Suppressor macrophage treated with lipopolysaccharide for 1 hour (primary cell): ENCODE measurements around the gene ALDH16A1.
A peak's percentile ranks its signal among the peaks of the same experiment; 100 is the strongest.
"Not testable (repeated sequence)": the region's sequence is repeated elsewhere in the genome, so short reads cannot be mapped to it uniquely, and the experiment has no call there.

Source experiments
- DNase-seq, 3 donors: peaks; one replicate each; pipeline ENCODE4 v3.0.0-alpha.2; 2020 to 2022

ALDH16A1 gene

DNA sequence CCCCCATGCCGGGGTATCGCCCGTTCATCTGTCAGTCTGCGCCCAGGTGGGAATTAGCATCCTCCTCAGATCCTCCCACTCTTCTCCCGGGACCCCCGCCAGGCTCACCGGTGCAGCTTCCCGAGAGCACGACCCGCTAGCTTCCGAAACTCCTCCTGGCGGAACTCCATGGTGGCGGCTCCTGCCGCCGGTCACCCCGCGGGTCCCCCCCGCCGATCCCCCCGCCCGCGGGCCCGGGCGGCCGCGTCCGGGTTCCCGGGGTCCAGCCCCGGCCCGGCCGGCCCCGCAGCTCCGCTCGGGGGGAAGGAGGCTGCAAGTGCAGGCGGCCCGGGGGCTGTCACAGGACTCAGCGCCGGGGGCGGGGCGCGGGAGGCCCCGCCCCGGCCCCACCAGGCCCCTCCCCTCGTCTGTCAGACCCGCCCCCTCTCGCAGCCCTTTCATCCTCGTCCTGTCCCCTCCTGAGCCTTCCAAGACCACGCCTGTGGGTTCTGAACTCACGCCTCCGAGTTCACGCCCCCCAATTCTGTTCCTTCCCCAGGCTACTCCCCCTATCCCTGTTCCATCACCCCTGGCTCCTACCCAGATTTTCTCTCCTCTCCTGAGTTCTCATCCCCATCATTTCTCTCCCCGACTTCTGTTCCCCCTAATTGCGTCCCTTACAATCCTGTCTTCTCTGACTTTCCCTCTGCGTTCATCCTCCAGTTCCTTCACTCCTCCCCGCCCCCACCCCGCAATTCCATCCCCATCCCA, 11.6 kb upstream of the ALDH16A1 start, which contains the start of gene SLC17A7:
Gene SLC17A7, minus strand, starts transcription at position 318 of the 750 bp plus-strand sequence. Its CDS starts 148 bp downstream, at position 170.
- DNase-seq = peak; percentile 43 to 80 (median 60)

DNA sequence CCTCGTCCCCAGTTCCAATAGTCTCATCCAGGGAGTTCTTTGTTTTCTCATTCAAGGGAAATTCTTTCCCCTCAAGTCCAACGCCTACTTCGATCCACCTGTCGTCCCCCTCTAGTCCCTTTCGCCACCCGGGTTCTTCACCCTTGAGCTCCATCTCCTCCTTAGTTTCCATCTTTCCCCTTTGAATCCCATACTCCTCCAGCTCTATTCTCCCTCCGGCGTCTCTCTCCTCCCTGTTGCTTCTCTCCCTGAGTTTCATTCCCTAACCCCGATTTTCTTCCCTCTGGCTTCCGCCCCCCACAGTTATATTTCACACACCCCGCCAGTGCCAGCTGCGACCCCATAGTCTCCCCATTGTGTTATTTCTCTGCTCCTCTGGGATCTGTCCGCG, 11.1 kb upstream of the ALDH16A1 start:
- no peak for DNase-seq

DNA sequence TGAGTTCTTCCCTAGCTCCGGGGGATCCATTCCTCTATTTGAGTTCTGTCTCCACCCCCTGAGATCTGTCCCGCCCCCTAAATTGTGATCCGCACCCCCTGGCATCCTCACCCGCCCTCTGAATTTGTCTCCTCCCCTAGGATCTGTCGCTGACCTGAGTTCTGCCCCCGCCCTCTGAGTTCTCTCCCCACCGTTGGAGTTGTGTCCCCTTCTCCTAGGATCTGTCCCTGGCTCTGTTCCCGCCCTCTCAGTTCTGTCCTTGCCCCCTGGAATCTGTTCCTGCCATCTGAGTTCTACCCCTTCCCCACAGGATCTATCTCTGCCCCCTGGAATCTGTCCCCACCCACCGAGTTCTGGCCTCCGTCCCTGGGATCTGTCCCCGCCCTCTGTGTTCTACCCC, 10.7 kb upstream of the ALDH16A1 start:
- peak; percentile 18 to 48 (median 35) for DNase-seq

DNA sequence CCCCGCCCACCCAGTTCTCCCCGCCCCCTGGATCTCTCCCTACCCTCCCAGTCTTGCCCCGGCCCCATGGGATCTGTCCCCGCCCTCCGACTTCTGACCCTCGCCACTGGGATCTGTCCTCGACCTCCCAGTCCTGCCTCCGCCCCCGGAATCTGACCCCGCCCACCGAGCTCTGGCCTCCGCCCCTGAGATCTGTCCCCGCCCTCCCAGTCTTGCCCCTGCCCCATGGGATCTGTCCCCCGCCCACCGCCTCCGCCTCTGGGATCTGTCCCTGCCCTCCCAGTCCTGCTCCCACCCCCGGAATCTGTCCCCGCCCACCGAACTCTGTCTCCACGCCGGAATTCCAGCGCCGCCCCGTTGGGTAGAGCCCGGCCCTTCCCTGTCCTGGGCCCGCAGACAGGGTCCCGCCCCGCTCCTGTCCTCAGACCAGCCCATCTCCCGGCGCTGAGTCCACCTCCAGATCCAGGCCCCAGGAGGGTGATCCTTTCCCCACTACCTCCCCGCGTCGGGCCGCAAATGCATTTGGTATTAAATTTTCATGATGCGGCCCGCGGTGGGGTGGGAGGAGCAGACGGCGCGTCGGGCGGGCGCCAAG, 10.2 kb upstream of the ALDH16A1 start:
- peak; percentile 83 to 96 (median 90) for DNase-seq

DNA sequence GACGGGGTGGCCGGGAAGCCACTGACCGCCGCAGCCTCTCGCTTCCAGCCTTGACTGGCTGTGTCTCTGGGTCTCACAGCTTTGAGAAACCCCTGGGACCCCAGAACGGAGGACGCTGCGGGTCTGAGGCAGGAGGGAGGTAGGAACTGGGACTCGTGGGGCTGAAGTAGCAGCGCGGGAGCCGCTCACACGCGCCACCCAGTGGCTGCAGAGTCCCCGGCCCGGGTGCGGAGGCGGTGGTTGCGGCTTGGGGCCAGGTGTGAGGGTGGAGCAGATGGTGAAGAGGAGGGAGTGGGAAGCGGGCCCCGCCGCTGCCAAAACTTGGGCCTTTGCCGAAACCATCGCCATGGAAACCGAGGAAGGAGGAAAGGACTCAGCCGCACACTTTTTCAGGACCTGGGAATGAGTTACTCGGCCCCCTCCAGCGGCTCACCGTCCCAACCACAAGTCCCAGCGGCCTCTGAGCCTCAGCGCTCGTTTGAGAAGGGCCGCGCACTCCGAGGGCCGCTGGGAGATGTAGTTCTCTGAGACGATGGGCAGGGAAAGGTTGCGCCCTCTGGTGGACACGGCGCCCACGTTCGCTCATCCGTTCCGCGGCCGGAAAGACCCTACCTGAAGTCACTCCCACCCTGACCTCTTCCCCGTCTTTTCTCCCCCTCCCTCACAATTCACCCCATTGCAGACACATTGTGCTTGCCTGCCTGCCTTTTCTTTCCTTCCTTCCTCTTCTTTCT, 9.5 kb upstream of the ALDH16A1 start:
- DNase-seq = peak; percentile 96 to 97 (median 97)

DNA sequence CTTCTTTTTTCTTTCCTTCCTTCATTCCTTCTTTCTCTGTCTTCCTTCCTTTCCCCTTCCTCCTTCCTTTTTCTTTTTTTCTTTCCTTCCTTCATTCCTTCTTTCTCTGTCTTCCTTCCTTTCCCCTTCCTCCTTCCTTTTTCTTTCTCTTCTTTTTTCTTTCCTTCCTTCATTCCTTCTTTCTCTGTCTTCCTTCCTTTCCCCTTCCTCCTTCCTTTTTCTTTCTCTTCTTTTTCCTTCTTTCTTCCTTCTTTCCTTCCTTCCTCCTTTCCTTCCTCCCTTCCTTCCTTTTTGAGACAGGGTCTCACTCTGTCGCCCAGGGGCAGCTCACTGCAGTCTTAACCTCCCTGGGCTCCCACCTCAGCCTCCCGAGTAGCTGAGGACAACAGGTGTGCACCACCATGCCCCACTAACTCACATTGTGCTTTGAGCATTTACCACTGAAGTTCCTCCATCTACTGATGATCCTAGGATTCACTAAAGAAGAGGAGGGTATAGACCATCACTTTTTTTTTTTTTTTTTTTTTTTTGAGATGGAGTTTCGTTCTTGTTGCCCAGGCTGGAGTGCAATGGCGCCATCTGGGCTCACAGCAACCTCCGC, 8.8 kb upstream of the ALDH16A1 start:
- not testable (repeated sequence) for DNase-seq

DNA sequence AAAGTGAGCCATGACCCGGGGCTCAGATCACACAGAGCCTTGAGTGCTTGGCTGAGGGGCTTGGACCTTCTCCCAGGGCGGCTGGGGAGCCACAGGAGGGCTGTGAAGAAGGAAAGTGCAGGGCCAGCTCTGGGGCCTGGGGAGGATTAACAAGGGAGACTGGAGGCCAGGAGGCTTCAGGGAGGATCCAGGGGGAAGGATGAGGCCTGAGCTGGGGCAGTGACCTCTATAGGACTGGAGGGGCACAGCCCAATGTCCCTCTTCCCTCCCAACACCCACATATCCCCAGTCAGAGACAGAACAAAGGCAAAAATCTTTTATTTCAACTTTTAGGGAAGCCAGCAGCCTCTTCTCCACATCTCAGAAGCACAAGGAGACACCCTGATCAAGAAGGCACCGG, 7.0 kb upstream of the ALDH16A1 start:
- DNase-seq = peak in 1 of 3 donors; percentile 27

GRCh38 chr19:49447485-49448431, 5.3 kb upstream of the ALDH16A1 start:
- DNase-seq = peak in 1 of 3 donors; percentile 17

GRCh38 chr19:49448432-49448786, 4.6 kb upstream of the ALDH16A1 start:
- DNase-seq = no peak

DNA sequence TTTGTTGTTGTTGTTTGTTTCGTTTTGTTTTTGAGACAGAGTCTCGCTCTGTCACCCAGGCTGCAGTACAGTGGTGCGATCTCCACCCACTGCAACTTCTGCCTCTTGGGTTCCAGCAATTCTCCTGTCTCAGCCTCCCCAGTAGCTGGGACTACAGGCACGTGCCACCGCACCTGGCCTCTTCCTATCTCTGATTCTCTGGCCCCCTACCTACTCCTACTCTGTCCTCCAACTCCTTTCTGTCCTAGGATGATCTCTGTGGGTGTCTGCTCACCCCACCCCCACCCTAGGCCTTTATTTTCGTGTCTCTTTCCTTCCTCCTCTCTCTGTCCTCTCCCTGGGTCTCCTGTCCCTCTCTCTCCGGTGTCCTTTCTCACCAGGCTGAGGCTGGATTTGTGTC, 2.6 kb upstream of the ALDH16A1 start:
- DNase-seq = no peak

DNA sequence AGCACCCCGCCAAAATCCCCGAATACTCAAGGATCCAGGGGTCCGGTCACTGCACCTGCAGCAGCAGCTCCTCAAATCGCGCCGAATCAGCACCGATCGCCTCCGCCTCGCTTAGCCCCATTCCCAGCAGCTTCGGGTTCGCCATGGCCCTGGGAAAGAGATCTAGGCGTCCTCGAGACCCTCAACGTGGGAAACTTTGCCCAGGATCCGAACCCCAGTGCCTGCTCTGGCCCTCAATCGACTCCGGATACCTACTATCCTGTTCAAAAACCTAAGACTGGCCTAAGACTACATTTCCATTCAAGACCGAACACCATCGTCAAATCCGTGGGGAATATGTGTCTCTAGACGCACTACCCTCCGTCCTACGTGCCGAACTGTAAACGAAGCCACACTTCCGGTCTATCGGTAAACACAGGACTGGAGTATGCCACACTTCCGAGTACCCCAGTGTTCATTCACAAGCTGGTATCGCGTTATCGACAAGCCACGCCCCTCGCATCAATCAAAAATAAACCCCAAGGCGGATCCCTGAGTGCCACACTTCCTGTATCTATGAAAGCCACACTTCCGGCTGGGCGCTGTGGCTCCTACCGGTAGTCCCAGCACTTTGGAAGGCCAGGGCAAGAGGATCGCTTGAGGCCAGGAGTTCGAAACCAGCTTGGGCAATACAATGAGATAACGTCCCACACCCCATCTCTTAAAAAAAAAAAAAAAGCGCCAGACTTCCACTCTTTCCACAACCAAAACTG, 1.4 kb upstream of the ALDH16A1 start, which contains the start of gene PIH1D1:
Gene PIH1D1, minus strand, starts transcription at position 385 of the 752 bp plus-strand sequence. Its CDS starts 240 bp downstream, at position 145.
- DNase-seq = peak; percentile 98 to 100 (median 99)

- DNase-seq = no peak
Observed at GRCh38 chr19:49453757-49454240, 774 bp downstream of the ALDH16A1 start.

- DNase-seq = no peak
Observed at GRCh38 chr19:49455773-49456172, 2.7 kb downstream of the ALDH16A1 start.

- no peak for DNase-seq
Observed at GRCh38 chr19:49456326-49456725, 3.3 kb downstream of the ALDH16A1 start.

DNA sequence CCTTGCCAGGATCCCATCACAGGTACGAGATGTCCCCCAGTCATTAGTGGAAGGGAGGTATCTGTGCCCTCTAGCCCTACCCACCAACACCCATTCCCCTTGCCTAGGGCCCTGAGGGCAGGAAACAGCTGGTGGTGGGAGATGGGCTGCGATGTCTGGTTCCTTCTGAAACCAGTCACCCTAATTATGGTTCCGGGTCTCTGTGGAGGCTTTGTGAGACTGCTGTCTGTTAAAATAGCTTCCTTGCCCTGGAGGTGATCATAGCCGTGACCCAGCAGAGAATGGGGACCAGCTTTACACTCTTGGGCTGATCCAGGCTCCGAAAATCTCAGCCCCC, 5.5 kb downstream of the ALDH16A1 start:
- no peak for DNase-seq

GRCh38 chr19:49459388-49459787, 6.4 kb downstream of the ALDH16A1 start:
- no peak for DNase-seq

GRCh38 chr19:49461130-49461529, 8.1 kb downstream of the ALDH16A1 start:
- DNase-seq = not testable (repeated sequence)

DNA sequence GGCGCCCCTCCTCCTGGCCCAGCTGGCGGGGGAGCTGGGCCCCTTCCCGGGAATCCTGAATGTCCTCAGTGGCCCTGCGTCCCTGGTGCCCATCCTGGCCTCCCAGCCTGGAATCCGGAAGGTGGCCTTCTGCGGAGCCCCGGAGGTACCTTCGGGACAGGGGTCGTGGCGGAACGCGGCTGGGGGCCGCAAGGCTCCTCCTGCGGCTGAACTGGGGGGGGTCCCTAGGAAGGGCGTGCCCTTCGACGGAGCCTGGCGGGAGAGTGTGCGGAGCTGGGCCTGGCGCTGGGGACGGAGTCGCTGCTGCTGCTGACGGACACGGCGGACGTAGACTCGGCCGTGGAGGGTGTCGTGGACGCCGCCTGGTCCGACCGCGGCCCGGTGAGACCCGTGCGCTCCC, 8.6 kb downstream of the ALDH16A1 start:
- no peak for DNase-seq

DNA sequence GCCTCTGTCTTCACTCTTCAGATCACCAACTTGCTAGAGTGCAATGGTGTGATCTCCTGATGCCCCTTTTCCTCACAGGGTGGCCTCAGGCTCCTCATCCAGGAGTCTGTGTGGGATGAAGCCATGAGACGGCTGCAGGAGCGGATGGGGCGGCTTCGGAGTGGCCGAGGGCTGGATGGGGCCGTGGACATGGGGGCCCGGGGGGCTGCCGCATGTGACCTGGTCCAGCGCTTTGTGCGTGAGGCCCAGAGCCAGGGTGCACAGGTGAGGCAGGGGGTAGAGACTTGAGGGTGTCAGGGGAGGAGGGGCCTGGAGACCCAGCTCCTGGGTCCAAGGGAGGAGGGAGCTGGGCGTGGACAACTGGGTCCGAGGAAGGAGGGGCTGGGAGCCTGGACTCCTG, 9.5 kb downstream of the ALDH16A1 start:
- no peak for DNase-seq

- no peak for DNase-seq
Observed at GRCh38 chr19:49463960-49464740, 11.1 kb downstream of the ALDH16A1 start.
